PFSK-1 (cell line): Measurements from ENCODE around the gene MACF1.

Experiments used
- FOXP2 ChIP-seq: optimal IDR thresholded peaks from 2 replicates; pipeline ENCODE3; 2011; ENCODE audit warnings: borderline replicate concordance, control low read depth, inconsistent platforms; ENCODE audit not compliant: insufficient read depth; ENCODE audit errors: extremely low read length, extremely low read depth
- POLR2AphosphoS5 ChIP-seq: IDR thresholded peaks from 2 replicates; pipeline ENCODE4 v1.6.1; 2012; ENCODE audit warnings: low read depth, mild to moderate bottlenecking, control low read depth, low read length, moderate library complexity
- TAF1 ChIP-seq: IDR thresholded peaks from 2 replicates; pipeline ENCODE4 v1.6.1; 2012; ENCODE audit warnings: low read length, control low read depth, borderline replicate concordance; ENCODE audit not compliant: insufficient read depth

DNA sequence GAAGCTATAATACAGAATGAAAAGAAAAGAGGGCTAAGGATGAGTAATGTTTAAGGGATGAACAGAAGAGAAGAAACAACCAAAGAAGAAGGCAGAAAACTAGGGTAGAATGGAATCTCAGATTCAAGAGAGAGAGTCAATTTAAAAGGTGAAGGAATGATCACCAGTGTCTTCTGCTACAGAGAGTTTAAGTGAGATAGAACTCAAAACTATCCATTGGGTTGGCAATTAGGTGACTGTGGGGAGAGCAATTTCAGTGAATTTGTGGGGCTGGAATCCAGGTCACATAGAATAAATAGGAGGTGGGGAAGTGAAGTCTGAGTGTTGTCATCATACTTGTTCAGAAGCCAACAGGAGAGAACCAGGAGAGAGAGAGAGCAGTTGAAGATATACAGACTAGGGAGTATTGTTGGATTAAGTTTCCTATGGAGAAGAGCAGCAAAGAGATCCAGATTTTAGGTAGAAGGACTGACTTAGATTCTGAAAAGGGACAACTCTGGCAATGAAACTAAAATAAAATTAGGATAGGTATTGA is 19.9 kb downstream of the MACF1 start:
- no peak for TF ChIP-seq FOXP2
- no peak for TF ChIP-seq POLR2AphosphoS5
- no peak for TF ChIP-seq TAF1
